Measurements from ENCODE around the gene NT5DC4.

DNA sequence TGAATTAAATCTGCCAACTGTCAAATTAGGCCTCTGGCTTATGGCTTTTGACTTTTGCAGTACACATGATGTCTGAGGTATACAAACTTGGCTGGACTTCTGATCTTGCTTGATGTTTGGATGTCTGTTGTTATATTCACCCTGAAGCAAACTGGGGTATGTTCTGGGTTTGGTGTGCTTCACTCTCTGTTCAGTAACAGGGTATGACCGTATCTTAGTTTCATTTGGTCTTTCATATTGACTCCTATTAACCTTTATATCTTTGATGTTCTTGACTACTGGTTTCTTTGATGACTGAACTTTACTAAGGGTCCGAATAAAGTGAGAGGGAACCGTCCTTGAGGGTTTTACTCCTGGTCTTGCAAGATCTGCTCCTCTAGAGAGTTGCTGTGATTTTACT lies 35.4 kb downstream of the NT5DC4 start:
- TF ChIP-seq, protein P1, sequence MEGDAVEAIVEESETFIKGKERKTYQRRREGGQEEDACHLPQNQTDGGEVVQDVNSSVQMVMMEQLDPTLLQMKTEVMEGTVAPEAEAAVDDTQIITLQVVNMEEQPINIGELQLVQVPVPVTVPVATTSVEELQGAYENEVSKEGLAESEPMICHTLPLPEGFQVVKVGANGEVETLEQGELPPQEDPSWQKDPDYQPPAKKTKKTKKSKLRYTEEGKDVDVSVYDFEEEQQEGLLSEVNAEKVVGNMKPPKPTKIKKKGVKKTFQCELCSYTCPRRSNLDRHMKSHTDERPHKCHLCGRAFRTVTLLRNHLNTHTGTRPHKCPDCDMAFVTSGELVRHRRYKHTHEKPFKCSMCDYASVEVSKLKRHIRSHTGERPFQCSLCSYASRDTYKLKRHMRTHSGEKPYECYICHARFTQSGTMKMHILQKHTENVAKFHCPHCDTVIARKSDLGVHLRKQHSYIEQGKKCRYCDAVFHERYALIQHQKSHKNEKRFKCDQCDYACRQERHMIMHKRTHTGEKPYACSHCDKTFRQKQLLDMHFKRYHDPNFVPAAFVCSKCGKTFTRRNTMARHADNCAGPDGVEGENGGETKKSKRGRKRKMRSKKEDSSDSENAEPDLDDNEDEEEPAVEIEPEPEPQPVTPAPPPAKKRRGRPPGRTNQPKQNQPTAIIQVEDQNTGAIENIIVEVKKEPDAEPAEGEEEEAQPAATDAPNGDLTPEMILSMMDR (IDR thresholded peaks at IDR 0.05; ENCODE audit: borderline replicate concordance, extremely low read depth, low read length, poor library complexity, severe bottlenecking) = no peak
- TF ChIP-seq EZH2 (IDR thresholded peaks at IDR 0.05; ENCODE audit: borderline replicate concordance, low read depth, low read length, severe bottlenecking) = no peak
